ENCODE measurements around the gene GALK1. TPM values are rescaled to one million over a fixed set of nuclear protein-coding genes. Genes with fewer than 3 reads are reported as not detected.

Gene GALK1
- total and polyA plus RNA-seq, 2 experiments from 2014 or later, result 63.7 to 161 TPM

GRCh38 chr17:75723171-75723930 is 41.6 kb downstream of the GALK1 start:
- no peak for TF ChIP-seq CTCF (IDR thresholded peaks at IDR 0.05; ENCODE audit: poor library complexity)
- Histone ChIP-seq H3K27ac (peak overlapping the region; percentile 89), H3K36me3 (replicated peaks; ENCODE audit: insufficient read depth, low read depth) (no peaks in the 10 kb centered on the region), H4K20me1 (ENCODE audit: insufficient read depth, poor library complexity, severe bottlenecking) (no peaks in the 10 kb centered on the region), H3K9me2 (replicated peaks; ENCODE audit: insufficient read depth) (no peaks in the 10 kb centered on the region), H3K79me2 (peaks cover 9% of the 10 kb centered on the region), H2AFZ (no peak overlapping the region), H3K9me3 (ENCODE audit: low read depth) (no peaks in the 10 kb centered on the region), H3K4me1 (ENCODE audit: insufficient read depth) (peaks cover 4% of the 10 kb centered on the region), H3K4me2 (peak overlapping the region; percentile 86), H3K27me3 (peaks cover 3% of the 10 kb centered on the region), H3K4me3 (no peak overlapping the region)
- DNase-seq (ENCODE audit: low spot score), result peak; percentile 75
- WGBS (ENCODE audit: low lambda C conversion rate, missing lambda C conversion rate), result 70% methylated on average over 18 of the region's 18 CpGs

GRCh38 chr17:75722542-75723095 is 42.4 kb downstream of the GALK1 start:
- Histone ChIP-seq H3K9me2 (replicated peaks; ENCODE audit: insufficient read depth) (no peaks in the 10 kb centered on the region), H3K36me3 (replicated peaks; ENCODE audit: insufficient read depth, low read depth) (no peaks in the 10 kb centered on the region), H3K4me2 (peak overlapping the region; percentile 86), H2AFZ (no peak overlapping the region), H4K20me1 (ENCODE audit: insufficient read depth, poor library complexity, severe bottlenecking) (no peaks in the 10 kb centered on the region), H3K27ac (peak overlapping the region; percentile 89), H3K79me2 (peaks cover 9% of the 10 kb centered on the region), H3K27me3 (peaks cover 3% of the 10 kb centered on the region), H3K4me1 (ENCODE audit: insufficient read depth) (peaks cover 4% of the 10 kb centered on the region), H3K9me3 (ENCODE audit: low read depth) (no peaks in the 10 kb centered on the region), H3K4me3 (no peak overlapping the region)
- TF ChIP-seq EZH2 (IDR thresholded peaks at IDR 0.05; ENCODE audit: borderline replicate concordance) (no peak), EZH2phosphoT487 (IDR thresholded peaks at IDR 0.05; ENCODE audit: low read depth, severe bottlenecking, unreplicated experiment) (no peak), CTCF (IDR thresholded peaks at IDR 0.05; ENCODE audit: poor library complexity) (no peak)
- WGBS (ENCODE audit: low lambda C conversion rate, missing lambda C conversion rate), result 90% methylated on average over 9 of the region's 9 CpGs
- DNase-seq (ENCODE audit: low spot score), result no peak

GRCh38 chr17:75722076-75722475 is 42.9 kb downstream of the GALK1 start:
- Histone ChIP-seq H3K4me1 (ENCODE audit: insufficient read depth) (peaks cover 4% of the 10 kb centered on the region), H3K9me3 (ENCODE audit: low read depth) (no peaks in the 10 kb centered on the region), H3K27me3 (peaks cover 3% of the 10 kb centered on the region), H3K36me3 (replicated peaks; ENCODE audit: insufficient read depth, low read depth) (no peaks in the 10 kb centered on the region), H3K79me2 (peaks cover 9% of the 10 kb centered on the region), H3K4me2 (peak overlapping the region; percentile 86), H4K20me1 (ENCODE audit: insufficient read depth, poor library complexity, severe bottlenecking) (no peaks in the 10 kb centered on the region), H3K9me2 (replicated peaks; ENCODE audit: insufficient read depth) (no peaks in the 10 kb centered on the region), H3K4me3 (peak overlapping the region; percentile 51), H2AFZ (no peak overlapping the region), H3K27ac (peak overlapping the region; percentile 89)
- 85% methylated on average over 5 of the region's 5 CpGs for WGBS (ENCODE audit: low lambda C conversion rate, missing lambda C conversion rate)
- DNase-seq (ENCODE audit: low spot score), result no peak
- TF ChIP-seq EZH2phosphoT487 (IDR thresholded peaks at IDR 0.05; ENCODE audit: low read depth, severe bottlenecking, unreplicated experiment) (no peak), CTCF (IDR thresholded peaks at IDR 0.05; ENCODE audit: poor library complexity) (no peak), EZH2 (IDR thresholded peaks at IDR 0.05; ENCODE audit: borderline replicate concordance) (no peak)
